ENCODE results near the gene DHRS1.

- TF ChIP-seq POLR2A (IDR thresholded peaks at IDR 0.05; ENCODE audit: borderline replicate concordance, extremely low read depth, insufficient read depth, insufficient read length): no peak
- TF ChIP-seq POLR2AphosphoS5 (IDR thresholded peaks at IDR 0.05; ENCODE audit: low read depth, low read length): no peak
- TF ChIP-seq REST (IDR thresholded peaks at IDR 0.05; ENCODE audit: low read depth): no peak
- no peak for TF ChIP-seq CTCF (IDR thresholded peaks at IDR 0.05 in 2 of 3, conservative IDR thresholded peaks at IDR 0.05 in 1 of 3; ENCODE audit: borderline replicate concordance in 1 of 3, insufficient read depth in 1 of 3, low read depth in 2 of 3, low read length in 2 of 3)
- no peak for TF ChIP-seq YY1 (IDR thresholded peaks at IDR 0.05; ENCODE audit: extremely low read depth, insufficient replicate concordance, low read depth, low read length)
These were observed 27.1 kb downstream of the DHRS1 start for GRCh38 chr14:24272467-24272866.

All from HCT116 (cell line).